GM10266 (cell line): Measurements from ENCODE around the gene JPH3.

Experiments used
- DNase-seq: peaks from one replicate; pipeline ENCODE4 v3.0.0; 2012; ENCODE audit errors: extremely low spot score
- CTCF ChIP-seq: IDR thresholded peaks from 2 replicates; pipeline ENCODE4 v1.5.1; 2012; ENCODE audit warnings: mild to moderate bottlenecking, low read depth; ENCODE audit not compliant: control insufficient read depth, insufficient read depth; ENCODE audit errors: missing control alignments

Gene JPH3

GRCh38 chr16:87635541-87636049 lies 33.3 kb downstream of the JPH3 start:
- peak; percentile 77 for TF ChIP-seq CTCF
- peak; percentile 82 for DNase-seq

GRCh38 chr16:87636050-87636684 lies 33.9 kb downstream of the JPH3 start:
- TF ChIP-seq CTCF, result peak; percentile 66
- DNase-seq, result peak; percentile 86

DNA sequence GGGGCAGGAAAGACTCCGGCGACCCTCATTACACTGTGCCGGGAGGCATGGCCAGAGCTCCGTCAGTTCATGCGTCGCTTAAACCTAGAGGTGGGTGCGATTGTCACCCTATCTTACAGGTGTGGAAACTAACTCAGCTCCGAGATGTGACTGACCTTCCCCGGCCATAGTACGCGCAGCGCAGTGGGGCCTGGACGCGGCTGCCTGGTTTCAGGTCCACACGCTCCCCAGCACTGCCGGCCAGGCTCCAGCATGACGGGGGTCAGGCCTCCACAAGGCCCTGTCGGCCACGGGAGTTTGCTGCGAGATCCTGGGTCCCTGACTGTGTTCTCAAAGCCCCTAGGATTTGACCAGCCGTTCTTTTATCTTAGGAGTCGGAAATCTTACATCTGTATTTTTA lies 34.4 kb downstream of the JPH3 start:
- DNase-seq, result no peak
- TF ChIP-seq CTCF, result no peak

DNA sequence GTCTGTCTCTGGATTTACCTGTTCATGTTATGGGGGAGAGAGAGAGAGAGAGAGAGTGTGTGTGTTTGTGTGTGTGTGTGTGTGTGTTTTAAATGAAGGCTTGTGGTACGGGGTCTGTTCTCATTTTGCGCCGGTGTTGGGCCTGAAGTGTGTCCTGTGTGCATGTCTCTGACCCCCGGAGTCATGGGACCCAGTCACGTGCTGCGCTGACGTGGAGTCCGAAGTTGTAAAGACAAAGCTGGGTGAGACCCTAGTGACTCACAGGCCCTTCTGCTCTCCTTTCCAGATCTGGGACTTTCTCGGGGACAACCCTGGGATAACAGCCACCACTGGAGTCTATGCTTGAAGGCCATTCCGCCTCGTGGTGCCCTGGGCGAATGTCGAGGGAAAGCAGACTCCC lies 35.0 kb downstream of the JPH3 start:
- no peak for DNase-seq
- TF ChIP-seq CTCF, result no peak

GRCh38 chr16:87638736-87639135 lies 36.4 kb downstream of the JPH3 start:
- TF ChIP-seq CTCF, result no peak
- DNase-seq, result no peak

DNA sequence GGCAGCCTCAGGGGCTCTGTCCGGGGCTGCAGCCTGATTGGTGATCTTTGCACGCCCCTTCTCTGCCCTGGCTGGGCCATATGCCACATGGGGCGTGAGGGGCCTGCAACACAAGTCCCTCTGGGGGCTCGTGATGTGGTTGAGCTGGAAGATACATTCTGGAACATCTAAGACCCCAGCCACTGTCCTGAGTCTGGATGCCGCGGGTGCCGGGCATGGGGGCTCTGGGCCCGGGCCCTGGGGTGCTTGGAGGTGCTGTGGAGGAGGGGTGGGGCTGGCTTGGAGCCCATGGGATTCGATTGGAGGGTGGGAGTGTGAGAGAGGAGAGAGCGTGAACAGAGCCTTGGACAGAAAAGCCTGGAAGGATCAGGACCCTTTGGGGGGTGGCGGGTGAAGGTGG lies 39.4 kb downstream of the JPH3 start:
- no peak for TF ChIP-seq CTCF
- no peak for DNase-seq

- DNase-seq, result no peak
- no peak for TF ChIP-seq CTCF
Measured at GRCh38 chr16:87642491-87642890, 40.2 kb downstream of the JPH3 start.
